Fibroblast of peridontal ligament (primary cell): ENCODE measurements around the gene C9orf72.

Experiments
- DNase-seq: peaks from one replicate; pipeline ENCODE4 v3.0.0-alpha.2; 2010; ENCODE audit errors: extremely low read depth

C9orf72 gene

GRCh38 chr9:27581826-27582225, 8.5 kb upstream of the C9orf72 start:
- DNase-seq = no peak

GRCh38 chr9:27573634-27574590, 631 bp upstream of the C9orf72 start:
- DNase-seq = peak; percentile 99

GRCh38 chr9:27572566-27572917, 739 bp downstream of the C9orf72 start:
- DNase-seq = peak; percentile 38

GRCh38 chr9:27572061-27572460, 1.2 kb downstream of the C9orf72 start:
- DNase-seq = no peak

GRCh38 chr9:27571011-27571410, 2.3 kb downstream of the C9orf72 start:
- DNase-seq = no peak

- no peak for DNase-seq
These were observed 3.9 kb downstream of the C9orf72 start for GRCh38 chr9:27569406-27569805.

GRCh38 chr9:27566118-27566517, 7.2 kb downstream of the C9orf72 start:
- peak; percentile 26 for DNase-seq

GRCh38 chr9:27565696-27566095, 7.6 kb downstream of the C9orf72 start:
- peak; percentile 5 for DNase-seq

- no peak for DNase-seq
These were observed 8.6 kb downstream of the C9orf72 start for GRCh38 chr9:27564670-27565069.

GRCh38 chr9:27563738-27564430, 9.4 kb downstream of the C9orf72 start:
- DNase-seq = no peak

- DNase-seq = no peak
These were observed 11.6 kb downstream of the C9orf72 start for GRCh38 chr9:27561685-27562084.

- no peak for DNase-seq
These were observed 12.8 kb downstream of the C9orf72 start for GRCh38 chr9:27560457-27560856.

GRCh38 chr9:27558307-27558706, 15.0 kb downstream of the C9orf72 start:
- DNase-seq = no peak

GRCh38 chr9:27556470-27556869, 16.8 kb downstream of the C9orf72 start:
- DNase-seq = no peak

GRCh38 chr9:27554712-27555111, 18.6 kb downstream of the C9orf72 start:
- DNase-seq = no peak

- DNase-seq = peak; percentile 84
These were observed 24.0 kb downstream of the C9orf72 start for GRCh38 chr9:27549196-27549755.

- peak; percentile 69 for DNase-seq
These were observed 25.1 kb downstream of the C9orf72 start for GRCh38 chr9:27548055-27548741.

- DNase-seq = no peak
These were observed 27.8 kb downstream of the C9orf72 start for GRCh38 chr9:27545471-27545870.

GRCh38 chr9:27542508-27542907, 30.8 kb downstream of the C9orf72 start:
- peak; percentile 17 for DNase-seq

- no peak for DNase-seq
These were observed 31.5 kb downstream of the C9orf72 start for GRCh38 chr9:27541740-27542139.

- no peak for DNase-seq
These were observed 32.8 kb downstream of the C9orf72 start for GRCh38 chr9:27540502-27540901.
